Upper lobe of left lung (tissue), 6 donors: ENCODE results near the gene JAZF1. TPM values are rescaled to one million over a fixed set of nuclear protein-coding genes. Genes with fewer than 3 reads are reported as not detected.

ENCODE experiments used
- ATAC-seq, 2 donors: fragments of 200-7000 bp; cut with Tn5 transposase; one replicate each; pipeline ENCODE4 v1.9.1; 2022; ENCODE audit warnings: mild to moderate bottlenecking in 2 of 2, moderate library complexity in 2 of 2; ENCODE audit not compliant: low FRiP score in 2 of 2
- DNase-seq, 2 donors: peaks; one replicate each; pipeline ENCODE4 v3.0.0-alpha.2; 2019 to 2020
- H3K27ac ChIP-seq, 4 donors: fragments of 200-600 bp; sonication (generic); one replicate each; pipeline ENCODE4 v1.5.1; 2016 to 2019
- H3K27me3 ChIP-seq, 4 donors: fragments of 200-600 bp; sonication (generic); one replicate each; pipeline ENCODE4 v1.5.1; 2017 to 2019
- H3K36me3 ChIP-seq, 4 donors: fragments of 200-600 bp; sonication (generic); one replicate each; pipeline ENCODE4 v1.5.1; 2016 to 2019
- H3K4me1 ChIP-seq, 4 donors: fragments of 200-600 bp; sonication (generic); one replicate each; pipeline ENCODE4 v1.5.1; 2018 to 2019
- H3K4me3 ChIP-seq, 4 donors: fragments of 200-600 bp; sonication (generic); one replicate each; pipeline ENCODE4 v1.5.1; 2017 to 2019; ENCODE audit warnings: mild to moderate bottlenecking in 2 of 4, moderate library complexity in 1 of 4
- H3K9me3 ChIP-seq, 4 donors: fragments of 200-600 bp; sonication (generic); one replicate each; pipeline ENCODE4 v1.5.1; 2018 to 2019
- CTCF ChIP-seq, 6 experiments: fragments of 450-650 bp in 4 of 6; fragments of 200-600 bp in 2 of 6; sonication (generic) in 2 of 6; IDR thresholded peaks; one replicate each; pipeline ENCODE4 v1.5.1; 2016 to 2019; ENCODE audit warnings: antibody characterized with exemption in 6 of 6
- EP300 ChIP-seq, 4 donors: sonication (generic); formaldehyde crosslinking; IDR thresholded peaks; one replicate each; pipeline ENCODE4 v1.5.1; 2017; ENCODE audit warnings: antibody characterized with exemption in 4 of 4, control low read depth in 2 of 4
- POLR2A ChIP-seq, 4 donors: fragments of 450-650 bp; IDR thresholded peaks; one replicate each; pipeline ENCODE4 v1.5.1; 2016 to 2017; ENCODE audit warnings: antibody characterized with exemption in 4 of 4, mild to moderate bottlenecking in 2 of 4
- POLR2AphosphoS5 ChIP-seq, 2 donors: sonication (generic); formaldehyde crosslinking; IDR thresholded peaks; one replicate each; pipeline ENCODE4 v1.5.1; 2017; ENCODE audit warnings: antibody characterized with exemption in 2 of 2
- WGBS, 2 donors: methylation state at CpG; one replicate each; pipeline ENCODE4 v1.1.5; 2017 to 2018; 5-methylcytosine and 5-hydroxymethylcytosine counted together
- total RNA-seq, 6 donors: library from RNA; depleted of rRNA in 4 of 6; stranded (reverse); fragments of >200 nt in 4 of 6; gene quantifications; one replicate each; pipeline versions ENCODE4 v1.1.0 to v1.2.1, GENCODE V29; 2016 to 2021
- donor health status: DM: no; HTN: no; CAD: no; lungs with moderate emphysema.
- donor health status: DM: no; HTN: yes; CAD: no; lungs with severe emphysema.

Gene JAZF1
- total RNA-seq, 6 donors from 2014 or later, result 4.2 to 19.4 (median 12.4) TPM

- ATAC-seq (no peak), DNase-seq (no peak)
- no peaks in the 10 kb centered on the region for H3K4me1 ChIP-seq
- WGBS, 2 donors, result 92 to 95% methylated on average over 1 of the region's 1 CpG
- H3K4me3 ChIP-seq, result no peak overlapping the region
- H3K9me3 ChIP-seq, result peaks cover 0 to 2% (median 0%) of the 10 kb centered on the region in 4 donors
- no peaks in the 10 kb centered on the region for H3K36me3 ChIP-seq
- H3K27me3 ChIP-seq, result no peaks in the 10 kb centered on the region
- TF ChIP-seq EP300 (IDR thresholded peaks at IDR 0.05), result no peak
- no peak for TF ChIP-seq POLR2A (IDR thresholded peaks at IDR 0.05)
- TF ChIP-seq CTCF (IDR thresholded peaks at IDR 0.05), result no peak
- no peak for TF ChIP-seq POLR2AphosphoS5 (IDR thresholded peaks at IDR 0.05)
- no peak overlapping the region for H3K27ac ChIP-seq
Measured at GRCh38 chr7:28224675-28225074, 44.1 kb upstream of the JAZF1 start.

- Histone ChIP-seq H3K27ac (no peak overlapping the region), H3K4me3 (no peak overlapping the region), H3K36me3 (no peaks in the 10 kb centered on the region), H3K9me3 (peaks cover 0 to 3% (median 0%) of the 10 kb centered on the region in 4 donors), H3K4me1 (no peaks in the 10 kb centered on the region), H3K27me3 (no peaks in the 10 kb centered on the region)
- no peak for TF ChIP-seq EP300 (IDR thresholded peaks at IDR 0.05)
- TF ChIP-seq CTCF (IDR thresholded peaks at IDR 0.05), result no peak
- no peak for TF ChIP-seq POLR2AphosphoS5 (IDR thresholded peaks at IDR 0.05)
- TF ChIP-seq POLR2A (IDR thresholded peaks at IDR 0.05), result no peak
- no peak for ATAC-seq
- no peak for DNase-seq
- 67% methylated on average over 1 of the region's 1 CpG for WGBS, 2 donors
Measured at GRCh38 chr7:28224172-28224571, 43.6 kb upstream of the JAZF1 start.

DNA sequence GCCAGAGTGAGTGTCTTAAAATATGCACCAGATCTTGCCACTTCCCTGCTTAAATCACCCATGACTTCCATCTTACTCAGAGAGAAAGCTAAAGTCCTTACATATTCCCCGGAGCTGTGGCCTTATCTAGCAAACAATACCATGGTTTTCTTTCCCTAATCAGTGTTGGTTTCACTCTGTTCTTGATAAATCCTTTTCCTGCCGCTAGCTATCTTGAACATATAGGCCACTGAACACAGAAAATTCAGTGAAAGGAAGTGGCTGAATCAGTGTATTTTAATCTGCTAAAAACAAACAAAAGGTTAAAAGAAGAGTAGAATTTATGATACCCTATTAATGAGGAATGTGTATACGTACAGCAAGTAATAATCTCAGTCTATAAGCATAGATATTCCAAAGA lies 42.0 kb upstream of the JAZF1 start:
- WGBS, 2 donors, result 54 to 58% methylated on average over 3 of the region's 3 CpGs
- Histone ChIP-seq H3K27ac (no peak overlapping the region), H3K36me3 (no peaks in the 10 kb centered on the region), H3K9me3 (peaks cover 0 to 3% (median 0%) of the 10 kb centered on the region in 4 donors), H3K4me1 (no peaks in the 10 kb centered on the region), H3K27me3 (no peaks in the 10 kb centered on the region), H3K4me3 (no peak overlapping the region)
- TF ChIP-seq CTCF (IDR thresholded peaks at IDR 0.05) (no peak), EP300 (IDR thresholded peaks at IDR 0.05) (no peak), POLR2A (IDR thresholded peaks at IDR 0.05) (no peak), POLR2AphosphoS5 (IDR thresholded peaks at IDR 0.05) (no peak)
- DNase-seq (no peak), ATAC-seq (no peak)

- Histone ChIP-seq H3K27ac (no peak overlapping the region), H3K27me3 (no peaks in the 10 kb centered on the region), H3K36me3 (no peaks in the 10 kb centered on the region), H3K4me3 (no peak overlapping the region), H3K4me1 (no peaks in the 10 kb centered on the region), H3K9me3 (peaks cover 0 to 3% (median 0%) of the 10 kb centered on the region in 4 donors)
- TF ChIP-seq POLR2AphosphoS5 (IDR thresholded peaks at IDR 0.05) (no peak), POLR2A (IDR thresholded peaks at IDR 0.05) (no peak), CTCF (IDR thresholded peaks at IDR 0.05) (no peak), EP300 (IDR thresholded peaks at IDR 0.05) (no peak)
- ATAC-seq (no peak), DNase-seq (no peak)
Measured at GRCh38 chr7:28219793-28220192, 39.2 kb upstream of the JAZF1 start.

- H3K27me3 ChIP-seq, result no peaks in the 10 kb centered on the region
- ATAC-seq (no peak), DNase-seq (no peak)
- H3K9me3 ChIP-seq, result peaks cover 0 to 3% (median 0%) of the 10 kb centered on the region in 4 donors
- no peak for TF ChIP-seq CTCF (IDR thresholded peaks at IDR 0.05)
- no peak for TF ChIP-seq EP300 (IDR thresholded peaks at IDR 0.05)
- TF ChIP-seq POLR2AphosphoS5 (IDR thresholded peaks at IDR 0.05), result no peak
- no peak for TF ChIP-seq POLR2A (IDR thresholded peaks at IDR 0.05)
- no peak overlapping the region for H3K4me3 ChIP-seq
- H3K27ac ChIP-seq, result no peak overlapping the region
- 64 to 68% methylated on average over 3 of the region's 3 CpGs for WGBS, 2 donors
- no peaks in the 10 kb centered on the region for H3K36me3 ChIP-seq
- H3K4me1 ChIP-seq, result no peaks in the 10 kb centered on the region
Measured at GRCh38 chr7:28217143-28217542, 36.5 kb upstream of the JAZF1 start.
